Kidney epithelial cell (primary cell): Measurements from ENCODE around the gene CENPV. TPM values are rescaled to one million over a fixed set of nuclear protein-coding genes. Genes with fewer than 3 reads are reported as not detected.

Experiments
- DNase-seq: peaks from one replicate; pipeline ENCODE4 v3.0.0-alpha.2; 2010; ENCODE audit warnings: low read depth
- H3K27me3 ChIP-seq: 2 replicates; pipeline ENCODE4 v1.6.0; 2011; ENCODE audit warnings: low read length; ENCODE audit not compliant: control insufficient read depth, insufficient read depth
- H3K36me3 ChIP-seq: 2 replicates; pipeline ENCODE4 v1.5.1; 2011; ENCODE audit warnings: low read length; ENCODE audit not compliant: control insufficient read depth, insufficient read depth
- H3K4me3 ChIP-seq: 2 replicates; pipeline ENCODE4 v1.5.1; 2011; ENCODE audit warnings: low read depth, mild to moderate bottlenecking, control low read depth, low read length
- total RNA-seq: library from RNA; depleted of rRNA; stranded (reverse); fragments of >200 nt; gene quantifications from 2 replicates; pipeline ENCODE4 v1.2.3, GENCODE V29; 2015
- TF ChIP-seq, protein P1 (sequence below): IDR thresholded peaks from 2 replicates; pipeline ENCODE4 v1.5.1; 2011; ENCODE audit warnings: mild to moderate bottlenecking, moderate library complexity, low read length, control low read depth, inconsistent platforms; ENCODE audit not compliant: insufficient read depth, poor library complexity, severe bottlenecking

The CENPV gene
- total RNA-seq, 1 donor from 2014 or later, result 42.6 TPM

DNA sequence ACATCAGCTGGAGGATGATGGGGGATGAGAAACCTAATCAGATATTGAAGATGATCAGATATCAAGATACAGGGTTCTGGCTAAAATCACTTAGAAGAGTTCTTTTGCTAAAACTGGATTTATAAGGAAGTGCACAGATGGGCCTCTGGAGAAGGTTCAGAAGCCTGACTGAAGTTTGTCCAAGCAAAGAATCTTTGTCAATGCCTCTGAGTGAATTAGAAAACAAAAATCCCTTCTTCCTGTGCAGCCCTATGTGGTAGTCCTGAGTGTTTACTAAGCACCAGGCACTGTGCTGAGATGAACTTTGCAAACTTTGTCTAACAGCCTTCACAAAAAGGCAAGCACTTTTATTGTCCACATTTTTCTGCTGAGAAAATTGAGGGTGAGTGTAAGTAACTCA, 11.4 kb upstream of the CENPV start:
- no peaks in the 10 kb centered on the region for H3K27me3 ChIP-seq
- H3K36me3 ChIP-seq, result no peaks in the 10 kb centered on the region
- no peak for DNase-seq
- TF ChIP-seq, protein P1, sequence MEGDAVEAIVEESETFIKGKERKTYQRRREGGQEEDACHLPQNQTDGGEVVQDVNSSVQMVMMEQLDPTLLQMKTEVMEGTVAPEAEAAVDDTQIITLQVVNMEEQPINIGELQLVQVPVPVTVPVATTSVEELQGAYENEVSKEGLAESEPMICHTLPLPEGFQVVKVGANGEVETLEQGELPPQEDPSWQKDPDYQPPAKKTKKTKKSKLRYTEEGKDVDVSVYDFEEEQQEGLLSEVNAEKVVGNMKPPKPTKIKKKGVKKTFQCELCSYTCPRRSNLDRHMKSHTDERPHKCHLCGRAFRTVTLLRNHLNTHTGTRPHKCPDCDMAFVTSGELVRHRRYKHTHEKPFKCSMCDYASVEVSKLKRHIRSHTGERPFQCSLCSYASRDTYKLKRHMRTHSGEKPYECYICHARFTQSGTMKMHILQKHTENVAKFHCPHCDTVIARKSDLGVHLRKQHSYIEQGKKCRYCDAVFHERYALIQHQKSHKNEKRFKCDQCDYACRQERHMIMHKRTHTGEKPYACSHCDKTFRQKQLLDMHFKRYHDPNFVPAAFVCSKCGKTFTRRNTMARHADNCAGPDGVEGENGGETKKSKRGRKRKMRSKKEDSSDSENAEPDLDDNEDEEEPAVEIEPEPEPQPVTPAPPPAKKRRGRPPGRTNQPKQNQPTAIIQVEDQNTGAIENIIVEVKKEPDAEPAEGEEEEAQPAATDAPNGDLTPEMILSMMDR, result no peak
- H3K4me3 ChIP-seq, result no peak overlapping the region

GRCh38 chr17:16363749-16364536, 10.7 kb upstream of the CENPV start:
- no peaks in the 10 kb centered on the region for H3K27me3 ChIP-seq
- TF ChIP-seq, protein P1, result peak; percentile 91
- no peak overlapping the region for H3K4me3 ChIP-seq
- no peaks in the 10 kb centered on the region for H3K36me3 ChIP-seq
- DNase-seq, result no peak

DNA sequence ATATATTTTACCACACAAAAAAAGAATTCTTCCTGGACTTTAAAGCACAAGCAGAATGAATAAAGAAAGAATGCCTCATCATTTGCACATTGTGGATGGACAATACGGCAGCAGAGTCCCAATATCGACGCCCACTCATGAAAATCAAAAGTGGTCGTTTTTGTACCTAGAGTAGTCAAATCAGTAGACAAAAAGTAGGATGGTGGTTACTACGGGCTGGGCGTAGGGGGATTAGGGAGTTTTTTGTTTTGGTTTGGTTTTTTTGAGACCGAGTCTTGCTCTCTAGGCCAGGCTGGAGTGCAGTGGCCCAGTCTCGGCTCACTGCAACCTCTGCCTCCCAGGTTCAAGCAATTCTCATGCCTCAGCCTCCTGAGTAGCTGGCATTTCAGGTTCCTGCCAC, 8.6 kb upstream of the CENPV start:
- Histone ChIP-seq H3K27me3 (no peaks in the 10 kb centered on the region), H3K36me3 (no peaks in the 10 kb centered on the region), H3K4me3 (no peak overlapping the region)
- DNase-seq, result no peak
- TF ChIP-seq, protein P1, result no peak

DNA sequence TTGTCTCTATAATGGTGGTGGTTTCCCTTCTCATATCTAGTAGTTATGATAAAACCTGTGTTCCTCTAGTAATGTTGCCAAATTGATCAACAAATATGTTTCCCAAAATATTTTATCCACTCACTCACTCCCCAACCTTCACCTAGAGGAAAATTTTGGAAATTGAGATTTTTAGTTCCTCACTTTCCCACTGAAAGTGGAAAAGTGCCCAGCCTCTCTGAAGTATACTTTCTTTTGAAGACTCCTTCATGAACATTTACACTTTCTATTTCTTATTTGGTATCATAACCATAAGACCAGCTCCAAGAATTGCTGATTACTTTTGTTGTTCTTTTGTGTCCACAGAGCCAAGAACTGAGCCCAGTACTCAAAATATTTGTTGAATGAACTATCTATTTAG, 5.1 kb upstream of the CENPV start:
- TF ChIP-seq, protein P1, result no peak
- Histone ChIP-seq H3K36me3 (no peaks in the 10 kb centered on the region), H3K4me3 (no peak overlapping the region), H3K27me3 (no peaks in the 10 kb centered on the region)
- no peak for DNase-seq

DNA sequence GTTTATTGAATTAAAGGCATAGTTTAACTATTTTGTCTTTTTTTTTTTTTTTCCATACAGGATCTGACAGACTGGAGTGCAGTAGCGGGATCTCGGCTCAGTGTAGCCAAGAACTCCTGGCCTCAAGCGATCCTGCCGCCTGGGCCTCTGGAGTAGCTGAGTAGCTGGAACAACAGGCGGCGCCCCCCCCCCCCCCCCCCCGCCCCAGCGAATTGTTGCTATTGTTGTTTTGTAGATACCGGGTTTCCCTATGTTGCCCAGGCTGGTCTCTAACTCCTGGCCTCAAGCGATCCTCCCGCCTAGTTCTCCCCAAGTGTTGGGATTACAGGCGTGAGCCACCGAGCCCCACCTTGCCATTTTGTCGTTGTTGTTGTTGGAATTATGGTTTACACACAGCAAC, 1.3 kb upstream of the CENPV start:
- Histone ChIP-seq H3K36me3 (no peaks in the 10 kb centered on the region), H3K27me3 (no peaks in the 10 kb centered on the region)
- DNase-seq, result no peak

More for the DNA sequence above, 1.3 kb upstream of the CENPV start:
- H3K4me3 ChIP-seq, result no peak overlapping the region
- TF ChIP-seq, protein P1, result no peak
